Smooth muscle cell (in vitro differentiated cells): ENCODE measurements around the gene VSIG10L2. TPM values are rescaled to one million over a fixed set of nuclear protein-coding genes. Genes with fewer than 3 reads are reported as not detected.

Experiments used
- DNase-seq: peaks from one replicate; lab custom pipeline; 2025; ENCODE audit not compliant: unreplicated experiment; lab: John Stamatoyannopoulos, UW
- H2AFZ ChIP-seq: fragments of 200-600 bp; sonication (generic); 2 replicates; pipeline ENCODE4 v1.6.0; 2016; ENCODE audit warnings: antibody characterized with exemption, low read depth, mild to moderate bottlenecking
- H3F3A ChIP-seq: fragments of 200-600 bp; sonication (generic); 2 replicates; pipeline ENCODE4 v1.6.0; 2017; ENCODE audit warnings: antibody characterized with exemption, low read depth
- H3K27ac ChIP-seq: fragments of 200-600 bp; sonication (generic); 2 replicates; pipeline ENCODE4 v1.5.1; 2016; ENCODE audit warnings: low read depth, mild to moderate bottlenecking
- H3K27me3 ChIP-seq: fragments of 200-600 bp; sonication (generic); 2 replicates; pipeline ENCODE4 v1.6.1; 2016; ENCODE audit warnings: low read depth, mild to moderate bottlenecking
- H3K36me3 ChIP-seq: fragments of 200-600 bp; sonication (generic); 2 replicates; pipeline ENCODE4 v1.5.1; 2016; ENCODE audit warnings: low read depth
- H3K4me1 ChIP-seq: fragments of 200-600 bp; sonication (generic); 2 replicates; pipeline ENCODE4 v1.5.1; 2016; ENCODE audit warnings: low read depth
- H3K4me2 ChIP-seq: fragments of 200-600 bp; sonication (generic); 2 replicates; pipeline ENCODE4 v1.6.0; 2016; ENCODE audit warnings: mild to moderate bottlenecking
- H3K4me3 ChIP-seq: fragments of 200-600 bp; sonication (generic); 2 replicates; pipeline ENCODE4 v1.5.1; 2016; ENCODE audit warnings: mild to moderate bottlenecking
- H3K79me2 ChIP-seq: fragments of 200-600 bp; sonication (generic); 2 replicates; pipeline ENCODE4 v1.6.0; 2016; ENCODE audit warnings: low read depth, mild to moderate bottlenecking
- H3K9ac ChIP-seq: fragments of 200-600 bp; sonication (generic); 2 replicates; pipeline ENCODE4 v1.6.0; 2016; ENCODE audit warnings: low read depth
- H3K9me3 ChIP-seq: fragments of 200-600 bp; sonication (generic); replicated peaks from 2 replicates; pipeline ENCODE4 v1.5.1; 2016; ENCODE audit warnings: low read depth
- H4K20me1 ChIP-seq: fragments of 200-600 bp; sonication (generic); 2 replicates; pipeline ENCODE4 v1.6.0; 2016; ENCODE audit warnings: low read depth
- WGBS: methylation state at CpG from one replicate; pipeline ENCODE4 v1.1.7; 2016; ENCODE audit warnings: low lambda C conversion rate; 5-methylcytosine and 5-hydroxymethylcytosine counted together
- polyA plus RNA-seq: library from polyadenylated mRNA; unstranded; fragments of >200 nt; fragmentation: Nextera tagmentation; extraction: Ambion mirVana; gene quantifications from 2 replicates; pipeline ENCODE4 v1.2.1, GENCODE V29; 2016
- total RNA-seq: library from RNA; depleted of rRNA; stranded (reverse); fragments of >200 nt; gene quantifications from 2 replicates; pipeline ENCODE4 v1.2.3, GENCODE V29; 2014
- TF ChIP-seq, protein P1 (sequence below): fragments of 200-600 bp; sonication (generic); IDR thresholded peaks from 2 replicates; pipeline ENCODE4 v1.5.1; 2017; ENCODE audit warnings: borderline replicate concordance, mild to moderate bottlenecking, antibody characterized with exemption; ENCODE audit not compliant: insufficient read depth, poor library complexity, severe bottlenecking

The VSIG10L2 gene
- total and polyA plus RNA-seq, 2 experiments from 2014 or later = not detected

DNA sequence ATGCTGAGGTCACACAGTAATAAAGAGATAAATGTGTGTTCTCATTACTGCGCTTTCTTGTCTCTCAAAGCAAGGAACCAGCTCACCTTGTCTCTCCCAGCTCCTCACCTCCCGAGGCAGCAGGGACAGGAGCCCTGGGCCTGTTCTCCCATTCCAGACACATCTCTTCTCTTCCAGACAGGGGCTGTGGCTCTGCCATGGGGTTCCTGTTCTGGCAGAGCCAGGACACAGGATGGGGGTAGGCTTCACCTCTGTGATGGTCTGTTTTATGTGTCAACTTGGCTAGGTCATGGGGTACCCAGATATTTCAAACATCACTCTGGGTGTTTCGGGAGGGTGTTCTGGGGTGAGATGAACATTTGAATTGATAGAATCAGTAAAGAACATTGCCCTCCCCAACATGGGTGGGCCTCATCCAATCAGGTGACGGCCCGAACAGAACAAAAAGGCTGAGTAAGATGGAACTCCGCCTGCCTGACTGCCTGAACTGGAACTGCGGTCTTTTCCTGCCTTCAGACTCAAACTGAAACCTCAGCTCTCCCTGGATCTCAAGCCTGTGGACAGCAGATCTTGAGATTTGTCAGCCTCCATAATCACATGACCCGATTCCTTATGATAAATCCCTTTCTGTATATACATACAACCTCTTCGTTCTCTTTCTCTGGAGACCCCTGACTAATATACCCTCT lies 2.0 kb upstream of the VSIG10L2 start:
- TF ChIP-seq, protein P1, sequence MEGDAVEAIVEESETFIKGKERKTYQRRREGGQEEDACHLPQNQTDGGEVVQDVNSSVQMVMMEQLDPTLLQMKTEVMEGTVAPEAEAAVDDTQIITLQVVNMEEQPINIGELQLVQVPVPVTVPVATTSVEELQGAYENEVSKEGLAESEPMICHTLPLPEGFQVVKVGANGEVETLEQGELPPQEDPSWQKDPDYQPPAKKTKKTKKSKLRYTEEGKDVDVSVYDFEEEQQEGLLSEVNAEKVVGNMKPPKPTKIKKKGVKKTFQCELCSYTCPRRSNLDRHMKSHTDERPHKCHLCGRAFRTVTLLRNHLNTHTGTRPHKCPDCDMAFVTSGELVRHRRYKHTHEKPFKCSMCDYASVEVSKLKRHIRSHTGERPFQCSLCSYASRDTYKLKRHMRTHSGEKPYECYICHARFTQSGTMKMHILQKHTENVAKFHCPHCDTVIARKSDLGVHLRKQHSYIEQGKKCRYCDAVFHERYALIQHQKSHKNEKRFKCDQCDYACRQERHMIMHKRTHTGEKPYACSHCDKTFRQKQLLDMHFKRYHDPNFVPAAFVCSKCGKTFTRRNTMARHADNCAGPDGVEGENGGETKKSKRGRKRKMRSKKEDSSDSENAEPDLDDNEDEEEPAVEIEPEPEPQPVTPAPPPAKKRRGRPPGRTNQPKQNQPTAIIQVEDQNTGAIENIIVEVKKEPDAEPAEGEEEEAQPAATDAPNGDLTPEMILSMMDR = no peak
- no peak overlapping the region for H3K27ac ChIP-seq
- H3K9me3 ChIP-seq = no peaks in the 10 kb centered on the region
- DNase-seq = no peak
- H3F3A ChIP-seq = no peaks in the 10 kb centered on the region
- no peaks in the 10 kb centered on the region for H3K79me2 ChIP-seq
- H3K4me1 ChIP-seq = peaks cover 3% of the 10 kb centered on the region
- H3K36me3 ChIP-seq = no peaks in the 10 kb centered on the region
- 89% methylated on average over 9 of the region's 9 CpGs for WGBS
- H2AFZ ChIP-seq = no peak overlapping the region
- H4K20me1 ChIP-seq = no peaks in the 10 kb centered on the region
- no peak overlapping the region for H3K4me3 ChIP-seq
- no peak overlapping the region for H3K9ac ChIP-seq
- no peaks in the 10 kb centered on the region for H3K27me3 ChIP-seq
- no peak overlapping the region for H3K4me2 ChIP-seq

DNA sequence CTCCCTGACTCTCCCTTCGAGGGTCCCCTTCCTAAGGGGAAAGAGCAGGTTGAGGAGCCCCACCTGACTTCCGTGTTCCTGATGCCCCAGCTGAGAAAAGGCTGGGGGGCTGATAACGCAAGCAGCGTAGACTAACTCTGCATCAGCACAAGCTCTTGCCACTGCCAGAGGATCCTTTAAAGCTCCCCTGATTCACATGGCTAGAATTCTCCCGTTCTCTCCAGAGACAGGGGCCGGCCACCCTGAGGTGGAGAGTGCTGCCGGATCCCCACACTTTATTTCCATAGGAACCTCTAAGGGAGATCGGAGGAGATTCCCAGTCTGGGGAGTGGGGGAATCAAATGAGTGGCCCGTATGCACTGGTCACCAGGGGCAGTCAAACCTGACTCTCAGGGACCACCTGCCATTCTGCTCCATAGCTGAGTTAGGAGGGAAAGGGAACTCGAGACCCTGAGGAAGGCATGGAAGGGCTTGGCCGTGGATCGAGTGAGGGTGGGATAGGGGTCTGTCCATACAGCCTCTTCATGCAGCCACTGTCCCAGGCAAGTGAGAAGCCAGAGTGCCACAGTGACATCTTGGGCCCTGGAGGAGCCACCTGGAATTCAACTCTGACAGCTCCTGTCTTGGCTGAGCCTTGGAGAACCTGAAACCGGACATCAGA lies 1.4 kb upstream of the VSIG10L2 start:
- Histone ChIP-seq H3K4me3 (no peak overlapping the region), H3K27me3 (no peaks in the 10 kb centered on the region), H3K36me3 (no peaks in the 10 kb centered on the region), H3K4me1 (peaks cover 3% of the 10 kb centered on the region), H2AFZ (no peak overlapping the region), H3K9ac (no peak overlapping the region), H3K79me2 (no peaks in the 10 kb centered on the region), H3K9me3 (no peaks in the 10 kb centered on the region), H3K4me2 (no peak overlapping the region), H3F3A (no peaks in the 10 kb centered on the region), H4K20me1 (no peaks in the 10 kb centered on the region), H3K27ac (no peak overlapping the region)
- DNase-seq = no peak
- TF ChIP-seq, protein P1 = no peak
- 88% methylated on average over 13 of the region's 13 CpGs for WGBS

- H4K20me1 ChIP-seq = no peaks in the 10 kb centered on the region
- 85% methylated on average over 15 of the region's 15 CpGs for WGBS
- H2AFZ ChIP-seq = no peak overlapping the region
- H3K79me2 ChIP-seq = no peaks in the 10 kb centered on the region
- no peaks in the 10 kb centered on the region for H3K9me3 ChIP-seq
- H3F3A ChIP-seq = no peaks in the 10 kb centered on the region
- no peak overlapping the region for H3K9ac ChIP-seq
- no peak overlapping the region for H3K4me3 ChIP-seq
- no peaks in the 10 kb centered on the region for H3K27me3 ChIP-seq
- H3K36me3 ChIP-seq = no peaks in the 10 kb centered on the region
- no peak overlapping the region for H3K27ac ChIP-seq
- TF ChIP-seq, protein P1 = no peak
- H3K4me2 ChIP-seq = no peak overlapping the region
- no peak for DNase-seq
- peaks cover 3% of the 10 kb centered on the region for H3K4me1 ChIP-seq
Observed at GRCh38 chr11:125945011-125945796, 640 bp upstream of the VSIG10L2 start.
